ENCODE data around the gene C16orf54. TPM values are rescaled to one million over a fixed set of nuclear protein-coding genes. Genes with fewer than 3 reads are reported as not detected.
"Not testable (repeated sequence)": the region's sequence is repeated elsewhere in the genome, so short reads cannot be mapped to it uniquely, and the experiment has no call there.

C16orf54 gene
- total RNA-seq, 1 experiment from 2014 or later = not detected

DNA sequence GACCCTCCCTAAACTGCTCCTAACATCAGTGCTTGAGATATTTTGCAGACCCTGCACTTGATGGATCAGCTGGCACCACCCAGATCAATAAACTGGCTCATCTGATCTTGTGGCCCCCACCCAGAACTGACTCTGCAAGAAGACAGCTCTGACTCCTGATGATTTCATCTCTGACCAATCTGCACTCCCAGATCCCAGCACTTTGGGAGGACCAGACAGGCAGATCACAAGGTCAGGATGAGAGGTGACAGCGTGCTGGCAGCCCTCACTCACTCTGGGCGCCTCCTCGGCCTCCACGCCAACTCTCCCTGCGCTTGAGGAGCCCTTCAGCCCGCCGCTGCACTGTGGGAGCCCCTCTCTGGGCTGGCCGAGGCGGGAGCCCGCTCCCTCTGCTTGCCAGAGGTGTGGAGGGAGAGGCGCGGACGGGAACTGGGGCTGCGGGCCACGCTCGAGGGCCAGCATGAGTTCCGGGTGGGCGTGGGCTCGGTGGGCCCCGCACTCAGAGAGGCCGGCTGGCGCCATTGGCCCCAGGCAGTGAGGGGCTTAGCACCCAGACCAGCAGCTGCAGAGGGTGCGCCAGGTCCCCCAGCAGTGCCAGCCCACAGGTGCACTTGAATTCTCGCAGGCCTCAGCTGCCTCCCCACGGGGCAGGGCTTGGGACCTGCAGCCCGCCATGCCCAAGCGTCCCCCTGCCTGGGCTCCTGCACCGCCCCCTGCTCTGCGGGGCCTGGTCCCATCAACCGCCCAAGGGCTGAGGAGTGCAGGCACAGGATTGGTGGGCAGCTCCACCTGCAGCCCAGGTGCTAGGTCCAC is 2.4 kb upstream of the C16orf54 start:
- Histone ChIP-seq H3K9me3 (ENCODE audit: insufficient read depth, low read depth) (no peaks in the 10 kb centered on the region), H3K36me3 (ENCODE audit: low read depth) (no peaks in the 10 kb centered on the region), H3K4me1 (replicated peaks; ENCODE audit: insufficient read depth) (no peaks in the 10 kb centered on the region), H3K9me2 (ENCODE audit: insufficient read depth) (no peaks in the 10 kb centered on the region), H2AFZ (no peak overlapping the region), H3K4me2 (no peak overlapping the region), H3K27ac (no peak overlapping the region), H4K20me1 (ENCODE audit: insufficient read depth) (no peaks in the 10 kb centered on the region), H3K27me3 (ENCODE audit: insufficient read depth, low read depth) (no peaks in the 10 kb centered on the region), H3K79me2 (ENCODE audit: low read depth) (no peaks in the 10 kb centered on the region), H3F3A (ENCODE audit: insufficient read depth, low read depth) (peaks cover 8% of the 10 kb centered on the region; the same call in 1 of the 2 replicates), H3K4me3 (no peak overlapping the region)
- no TSS peak for BruUV-seq (replicated peaks)
- ChIA-PET CTCF (no interaction called here), POLR2A (ENCODE audit: unreplicated experiment) (interaction anchor here (0.6 kb wide), 1 partner anchor 49 kb away, joined by 5 read pairs; no protein-coding TSS in a partner anchor)
- intact Hi-C loops (cut with micrococcal nuclease; ENCODE audit: unreplicated experiment) = no loop called here
- TF ChIP-seq CTCF (conservative IDR thresholded peaks at IDR 0.05) = no peak
- TF ChIP-seq EZH2 (IDR thresholded peaks at IDR 0.05; ENCODE audit: low read depth) = no peak
- no peak for DNase-seq

DNA sequence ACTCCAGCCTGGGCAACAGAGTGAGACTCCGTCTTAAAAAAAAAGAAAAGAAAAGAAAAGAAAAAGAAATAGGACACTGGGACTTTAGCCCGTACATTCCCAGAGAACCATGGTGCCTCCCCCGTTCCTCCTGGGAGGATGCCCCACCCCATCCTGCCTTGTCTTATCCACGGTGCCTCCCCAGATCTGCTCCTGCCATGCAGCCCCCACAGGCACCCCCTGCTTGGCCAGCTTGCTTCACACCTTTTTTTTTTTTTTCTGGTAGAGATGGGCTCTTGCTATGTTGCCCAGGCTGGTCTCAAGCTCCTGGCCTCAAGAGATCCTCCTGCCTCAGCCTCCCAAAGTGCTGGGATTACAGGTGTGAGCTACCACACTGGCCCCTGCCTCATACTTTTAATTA is 728 bp upstream of the C16orf54 start:
- H3K36me3 ChIP-seq (ENCODE audit: low read depth); H2AFZ ChIP-seq; H3K27me3 ChIP-seq (ENCODE audit: insufficient read depth, low read depth); BruUV-seq (replicated peaks); DNase-seq; H3K9me2 ChIP-seq (ENCODE audit: insufficient read depth); H4K20me1 ChIP-seq (ENCODE audit: insufficient read depth); intact Hi-C loops (cut with micrococcal nuclease; ENCODE audit: unreplicated experiment); CTCF ChIA-PET; H3K9me3 ChIP-seq (ENCODE audit: insufficient read depth, low read depth); H3K4me1 ChIP-seq (replicated peaks; ENCODE audit: insufficient read depth); H3F3A ChIP-seq (ENCODE audit: insufficient read depth, low read depth); H3K27ac ChIP-seq; H3K4me3 ChIP-seq; H3K79me2 ChIP-seq (ENCODE audit: low read depth); H3K4me2 ChIP-seq: not testable (repeated sequence)
- POLR2A ChIA-PET (ENCODE audit: unreplicated experiment) = interaction anchor here (0.5 to 0.6 kb wide), 2 partner anchors 16 to 39 kb away, joined by 3 to 17 read pairs; no protein-coding TSS in a partner anchor

- Histone ChIP-seq H3K4me2 (no peak overlapping the region), H3F3A (ENCODE audit: insufficient read depth, low read depth) (peaks cover 8% of the 10 kb centered on the region; the same call in 1 of the 2 replicates), H3K4me3 (no peak overlapping the region), H3K27ac (no peak overlapping the region), H3K79me2 (ENCODE audit: low read depth) (no peaks in the 10 kb centered on the region), H4K20me1 (ENCODE audit: insufficient read depth) (no peaks in the 10 kb centered on the region), H3K4me1 (replicated peaks; ENCODE audit: insufficient read depth) (no peaks in the 10 kb centered on the region), H3K27me3 (ENCODE audit: insufficient read depth, low read depth) (no peaks in the 10 kb centered on the region), H3K36me3 (ENCODE audit: low read depth) (no peaks in the 10 kb centered on the region), H2AFZ (no peak overlapping the region), H3K9me2 (ENCODE audit: insufficient read depth) (no peaks in the 10 kb centered on the region), H3K9me3 (ENCODE audit: insufficient read depth, low read depth) (no peaks in the 10 kb centered on the region)
- TF ChIP-seq CTCF (conservative IDR thresholded peaks at IDR 0.05) (no peak), EZH2 (IDR thresholded peaks at IDR 0.05; ENCODE audit: low read depth) (no peak)
- DNase-seq = no peak
- ChIA-PET CTCF (no interaction called here), POLR2A (ENCODE audit: unreplicated experiment) (no interaction called here)
- intact Hi-C loops (cut with micrococcal nuclease; ENCODE audit: unreplicated experiment) = no loop called here
- no TSS peak for BruUV-seq (replicated peaks)
These were observed 503 bp downstream of the C16orf54 start for GRCh38 chr16:29745121-29745852.

All from PC-9 (cell line).